Measurements from ENCODE around the gene SLC39A5.
A peak's percentile ranks its signal among the peaks of the same experiment; 100 is the strongest.
"Not testable (repeated sequence)": the region's sequence is repeated elsewhere in the genome, so short reads cannot be mapped to it uniquely, and the experiment has no call there.

Gene SLC39A5

GRCh38 chr12:56229916-56230431, at the start of gene SLC39A5:
Gene SLC39A5 (plus strand): TSS chr12:56230051. CDS start chr12:56231275, 1,224 bp downstream.
- H3K9ac ChIP-seq (ENCODE audit: low read length), result no peak within 1 kb of the TSS
- H3K9me3 ChIP-seq (ENCODE audit: low read length), result no peaks in the 10 kb centered on the region
- H3K36me3 ChIP-seq (ENCODE audit: insufficient read depth, low read length), result no peaks in the 10 kb centered on the region
- no peak within 1 kb of the TSS for H3K27ac ChIP-seq (ENCODE audit: low read depth, low read length)
- no peaks in the 10 kb centered on the region for H3K27me3 ChIP-seq (ENCODE audit: control insufficient read depth in 1 of 2, insufficient read depth in 2 of 2, low read length in 2 of 2)
- H3K4me1 ChIP-seq (ENCODE audit: insufficient read depth, low read length), result peaks cover 1% of the 10 kb centered on the region
- H3K4me3 ChIP-seq (ENCODE audit: low read depth in 1 of 2, low read length in 2 of 2), result no peak within 1 kb of the TSS

- Histone ChIP-seq H3K27ac (ENCODE audit: low read depth, low read length) (no peak overlapping the region), H3K36me3 (ENCODE audit: insufficient read depth, low read length) (peaks cover 34% of the 10 kb centered on the region), H3K4me3 (ENCODE audit: low read depth in 1 of 2, low read length in 2 of 2) (no peak overlapping the region)
These were observed 42.9 kb upstream of the SLC39A5 start for GRCh38 chr12:56186957-56187356.

GRCh38 chr12:56188131-56188777, 41.6 kb upstream of the SLC39A5 start:
- peak overlapping the region; percentile 76 for H3K27ac ChIP-seq (ENCODE audit: low read depth, low read length)
- H3K9ac ChIP-seq (ENCODE audit: low read length), result peak overlapping the region; percentile 43
- no peaks in the 10 kb centered on the region for H3K9me3 ChIP-seq (ENCODE audit: low read length)
- H3K4me3 ChIP-seq (ENCODE audit: low read depth in 1 of 2, low read length in 2 of 2), result peak overlapping the region; percentile 62 to 70
- H3K36me3 ChIP-seq (ENCODE audit: insufficient read depth, low read length), result peaks cover 32% of the 10 kb centered on the region
- peaks cover 17% of the 10 kb centered on the region for H3K4me1 ChIP-seq (ENCODE audit: insufficient read depth, low read length)
- H3K27me3 ChIP-seq (ENCODE audit: control insufficient read depth in 1 of 2, insufficient read depth in 2 of 2, low read length in 2 of 2), result no peaks in the 10 kb centered on the region

More at GRCh38 chr12:56186957-56187356, 42.9 kb upstream of the SLC39A5 start:
- H3K27me3 ChIP-seq (ENCODE audit: control insufficient read depth in 1 of 2, insufficient read depth in 2 of 2, low read length in 2 of 2), result no peaks in the 10 kb centered on the region
- peaks cover 15% of the 10 kb centered on the region for H3K4me1 ChIP-seq (ENCODE audit: insufficient read depth, low read length)
- H3K9me3 ChIP-seq (ENCODE audit: low read length), result no peaks in the 10 kb centered on the region
- H3K9ac ChIP-seq (ENCODE audit: low read length), result no peak overlapping the region

- H3K27me3 ChIP-seq (ENCODE audit: control insufficient read depth in 1 of 2, insufficient read depth in 2 of 2, low read length in 2 of 2), result no peaks in the 10 kb centered on the region
- H3K27ac ChIP-seq (ENCODE audit: low read depth, low read length), result peak overlapping the region; percentile 76
- H3K9ac ChIP-seq (ENCODE audit: low read length), result peak overlapping the region; percentile 43
- peak overlapping the region; percentile 62 to 70 for H3K4me3 ChIP-seq (ENCODE audit: low read depth in 1 of 2, low read length in 2 of 2)
- peaks cover 28% of the 10 kb centered on the region for H3K36me3 ChIP-seq (ENCODE audit: insufficient read depth, low read length)
- H3K9me3 ChIP-seq (ENCODE audit: low read length), result no peaks in the 10 kb centered on the region
- peaks cover 18% of the 10 kb centered on the region for H3K4me1 ChIP-seq (ENCODE audit: insufficient read depth, low read length)
These were observed 41.1 kb upstream of the SLC39A5 start for GRCh38 chr12:56188778-56189098.

GRCh38 chr12:56189099-56189917, 40.5 kb upstream of the SLC39A5 start, which contains the start of gene SMARCC2:
Gene SMARCC2 (minus strand): TSS chr12:56189483. CDS start chr12:56189461, 22 bp downstream.
- Histone ChIP-seq H3K4me1 (ENCODE audit: insufficient read depth, low read length) (peaks cover 18% of the 10 kb centered on the region), H3K27ac (ENCODE audit: low read depth, low read length) (peak within 1 kb of the TSS; percentile 84), H3K9ac (ENCODE audit: low read length) (peak within 1 kb of the TSS; percentile 99), H3K27me3 (ENCODE audit: control insufficient read depth in 1 of 2, insufficient read depth in 2 of 2, low read length in 2 of 2) (no peaks in the 10 kb centered on the region), H3K9me3 (ENCODE audit: low read length) (no peaks in the 10 kb centered on the region), H3K4me3 (ENCODE audit: low read depth in 1 of 2, low read length in 2 of 2) (peak within 1 kb of the TSS; percentile 70 to 97), H3K36me3 (ENCODE audit: insufficient read depth, low read length) (peaks cover 22% of the 10 kb centered on the region)

- H3K36me3 ChIP-seq (ENCODE audit: insufficient read depth, low read length), result peaks cover 14% of the 10 kb centered on the region
- H3K9ac ChIP-seq (ENCODE audit: low read length), result peak overlapping the region; percentile 99
- no peaks in the 10 kb centered on the region for H3K27me3 ChIP-seq (ENCODE audit: control insufficient read depth in 1 of 2, insufficient read depth in 2 of 2, low read length in 2 of 2)
- H3K4me1 ChIP-seq (ENCODE audit: insufficient read depth, low read length), result peaks cover 18% of the 10 kb centered on the region
- no peaks in the 10 kb centered on the region for H3K9me3 ChIP-seq (ENCODE audit: low read length)
- H3K4me3 ChIP-seq (ENCODE audit: low read depth in 1 of 2, low read length in 2 of 2), result peak overlapping the region; percentile 70 to 97
- peak overlapping the region; percentile 84 for H3K27ac ChIP-seq (ENCODE audit: low read depth, low read length)
These were observed 39.7 kb upstream of the SLC39A5 start for GRCh38 chr12:56189918-56190694.

GRCh38 chr12:56190695-56191155, 39.1 kb upstream of the SLC39A5 start:
- Histone ChIP-seq H3K4me1 (ENCODE audit: insufficient read depth, low read length) (peaks cover 18% of the 10 kb centered on the region), H3K27ac (ENCODE audit: low read depth, low read length) (peak overlapping the region; percentile 84), H3K9ac (ENCODE audit: low read length) (peak overlapping the region; percentile 99)

GRCh38 chr12:56192582-56192981, 37.3 kb upstream of the SLC39A5 start:
- no peaks in the 10 kb centered on the region for H3K36me3 ChIP-seq (ENCODE audit: insufficient read depth, low read length)
- H3K9ac ChIP-seq (ENCODE audit: low read length), result no peak overlapping the region

More at GRCh38 chr12:56190695-56191155, 39.1 kb upstream of the SLC39A5 start:
- no peaks in the 10 kb centered on the region for H3K27me3 ChIP-seq (ENCODE audit: control insufficient read depth in 1 of 2, insufficient read depth in 2 of 2, low read length in 2 of 2)
- peak overlapping the region; percentile 70 to 97 for H3K4me3 ChIP-seq (ENCODE audit: low read depth in 1 of 2, low read length in 2 of 2)
- no peaks in the 10 kb centered on the region for H3K9me3 ChIP-seq (ENCODE audit: low read length)
- peaks cover 9% of the 10 kb centered on the region for H3K36me3 ChIP-seq (ENCODE audit: insufficient read depth, low read length)

GRCh38 chr12:56193025-56193578, 36.7 kb upstream of the SLC39A5 start:
- Histone ChIP-seq H3K9me3 (ENCODE audit: low read length) (no peaks in the 10 kb centered on the region), H3K9ac (ENCODE audit: low read length) (no peak overlapping the region), H3K36me3 (ENCODE audit: insufficient read depth, low read length) (no peaks in the 10 kb centered on the region), H3K27me3 (ENCODE audit: control insufficient read depth in 1 of 2, insufficient read depth in 2 of 2, low read length in 2 of 2) (no peaks in the 10 kb centered on the region), H3K27ac (ENCODE audit: low read depth, low read length) (no peak overlapping the region), H3K4me3 (ENCODE audit: low read depth in 1 of 2, low read length in 2 of 2) (no peak overlapping the region), H3K4me1 (ENCODE audit: insufficient read depth, low read length) (peaks cover 7% of the 10 kb centered on the region)

More at GRCh38 chr12:56192582-56192981, 37.3 kb upstream of the SLC39A5 start:
- Histone ChIP-seq H3K27me3 (ENCODE audit: control insufficient read depth in 1 of 2, insufficient read depth in 2 of 2, low read length in 2 of 2) (no peaks in the 10 kb centered on the region), H3K9me3 (ENCODE audit: low read length) (no peaks in the 10 kb centered on the region), H3K4me3 (ENCODE audit: low read depth in 1 of 2, low read length in 2 of 2) (no peak overlapping the region), H3K27ac (ENCODE audit: low read depth, low read length) (no peak overlapping the region), H3K4me1 (ENCODE audit: insufficient read depth, low read length) (peaks cover 13% of the 10 kb centered on the region)

GRCh38 chr12:56196818-56197550, 32.9 kb upstream of the SLC39A5 start:
- H3K27ac ChIP-seq (ENCODE audit: low read depth, low read length); H3K4me3 ChIP-seq (ENCODE audit: low read depth in 1 of 2, low read length in 2 of 2): not testable (repeated sequence)

More at GRCh38 chr12:56196818-56197550, 32.9 kb upstream of the SLC39A5 start:
- not testable (repeated sequence) for H3K27me3 ChIP-seq (ENCODE audit: control insufficient read depth in 1 of 2, insufficient read depth in 2 of 2, low read length in 2 of 2); H3K36me3 ChIP-seq (ENCODE audit: insufficient read depth, low read length); H3K9ac ChIP-seq (ENCODE audit: low read length); H3K9me3 ChIP-seq (ENCODE audit: low read length); H3K4me1 ChIP-seq (ENCODE audit: insufficient read depth, low read length)
